GM21723 (cell line): ENCODE results near the gene AGBL1.

ENCODE experiments used
- ATAC-seq: cut with Tn5 transposase; IDR thresholded peaks from one replicate; pipeline ENCODE4 v1.9.1; 2021; ENCODE audit warnings: mild to moderate bottlenecking, moderate library complexity; ENCODE audit not compliant: unreplicated experiment

AGBL1 gene

GRCh38 chr15:86162641-86163040 lies 83.0 kb downstream of the AGBL1 start:
- no peak for ATAC-seq

GRCh38 chr15:86163816-86164215 lies 84.1 kb downstream of the AGBL1 start:
- ATAC-seq: no peak

GRCh38 chr15:86164232-86164898 lies 84.7 kb downstream of the AGBL1 start:
- no peak for ATAC-seq

- no peak for ATAC-seq
Measured at GRCh38 chr15:86165265-86166211, 85.9 kb downstream of the AGBL1 start.

GRCh38 chr15:86167841-86168240 lies 88.2 kb downstream of the AGBL1 start:
- ATAC-seq: no peak

- no peak for ATAC-seq
Measured at GRCh38 chr15:86178845-86179244, 99.2 kb downstream of the AGBL1 start.

- ATAC-seq: no peak
Measured at GRCh38 chr15:86183596-86184491, 104.2 kb downstream of the AGBL1 start.

- no peak for ATAC-seq
Measured at GRCh38 chr15:86193716-86194380, 114.2 kb downstream of the AGBL1 start.

GRCh38 chr15:86197770-86198169 lies 118.1 kb downstream of the AGBL1 start:
- no peak for ATAC-seq

- ATAC-seq: no peak
Measured at GRCh38 chr15:86199467-86200145, 119.9 kb downstream of the AGBL1 start.

GRCh38 chr15:86201313-86202008 lies 121.8 kb downstream of the AGBL1 start:
- ATAC-seq: no peak

- no peak for ATAC-seq
Measured at GRCh38 chr15:86203462-86203861, 123.8 kb downstream of the AGBL1 start.

- no peak for ATAC-seq
Measured at GRCh38 chr15:86205096-86205495, 125.4 kb downstream of the AGBL1 start.

GRCh38 chr15:86213420-86213819 lies 133.7 kb downstream of the AGBL1 start:
- no peak for ATAC-seq

- ATAC-seq: no peak
Measured at GRCh38 chr15:86213888-86214287, 134.2 kb downstream of the AGBL1 start.

GRCh38 chr15:86221119-86221518 lies 141.4 kb downstream of the AGBL1 start:
- no peak for ATAC-seq

- ATAC-seq: no peak
Measured at GRCh38 chr15:86229306-86229705, 149.6 kb downstream of the AGBL1 start.

GRCh38 chr15:86229936-86230335 lies 150.3 kb downstream of the AGBL1 start:
- no peak for ATAC-seq
